ENCODE data around the gene PHF21B.

DNA sequence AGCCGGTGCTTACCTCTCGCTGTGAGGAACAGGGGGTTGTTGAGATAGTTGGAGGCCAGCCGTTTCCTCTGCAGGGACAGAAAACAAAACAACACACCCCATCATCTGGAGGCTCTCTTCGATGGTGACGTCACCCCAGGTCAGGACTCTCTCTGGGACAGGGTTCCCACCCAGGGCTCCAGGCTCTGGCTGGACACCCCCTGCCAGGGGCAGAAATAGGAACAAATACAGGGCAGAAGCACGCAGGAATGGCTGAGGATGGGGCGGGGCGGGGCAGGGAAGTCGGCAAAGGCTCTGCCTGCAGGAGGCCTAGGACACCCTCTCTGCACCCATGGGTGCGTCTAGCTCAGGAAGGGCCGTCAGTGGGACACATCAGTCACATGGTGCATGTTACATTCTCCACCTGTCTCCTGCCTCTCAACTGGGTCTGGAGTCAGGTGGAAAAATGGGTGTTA is 118.5 kb downstream of the PHF21B start:
- TF ChIP-seq, protein P1, sequence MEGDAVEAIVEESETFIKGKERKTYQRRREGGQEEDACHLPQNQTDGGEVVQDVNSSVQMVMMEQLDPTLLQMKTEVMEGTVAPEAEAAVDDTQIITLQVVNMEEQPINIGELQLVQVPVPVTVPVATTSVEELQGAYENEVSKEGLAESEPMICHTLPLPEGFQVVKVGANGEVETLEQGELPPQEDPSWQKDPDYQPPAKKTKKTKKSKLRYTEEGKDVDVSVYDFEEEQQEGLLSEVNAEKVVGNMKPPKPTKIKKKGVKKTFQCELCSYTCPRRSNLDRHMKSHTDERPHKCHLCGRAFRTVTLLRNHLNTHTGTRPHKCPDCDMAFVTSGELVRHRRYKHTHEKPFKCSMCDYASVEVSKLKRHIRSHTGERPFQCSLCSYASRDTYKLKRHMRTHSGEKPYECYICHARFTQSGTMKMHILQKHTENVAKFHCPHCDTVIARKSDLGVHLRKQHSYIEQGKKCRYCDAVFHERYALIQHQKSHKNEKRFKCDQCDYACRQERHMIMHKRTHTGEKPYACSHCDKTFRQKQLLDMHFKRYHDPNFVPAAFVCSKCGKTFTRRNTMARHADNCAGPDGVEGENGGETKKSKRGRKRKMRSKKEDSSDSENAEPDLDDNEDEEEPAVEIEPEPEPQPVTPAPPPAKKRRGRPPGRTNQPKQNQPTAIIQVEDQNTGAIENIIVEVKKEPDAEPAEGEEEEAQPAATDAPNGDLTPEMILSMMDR (conservative IDR thresholded peaks at IDR 0.05 in 1 of 2, IDR thresholded peaks at IDR 0.05 in 1 of 2; ENCODE audit: extremely low read depth in 1 of 2, insufficient read depth in 1 of 2, low read depth in 1 of 2, low read length in 2 of 2): no peak
- TF ChIP-seq EZH2 (IDR thresholded peaks at IDR 0.05; ENCODE audit: borderline replicate concordance, low read length): no peak
